ENCODE results near the gene RNF157. TPM values are rescaled to one million over a fixed set of nuclear protein-coding genes. Genes with fewer than 3 reads are reported as not detected.
"Not testable (repeated sequence)": the region's sequence is repeated elsewhere in the genome, so short reads cannot be mapped to it uniquely, and the experiment has no call there.

RNF157 gene
- polyA plus RNA-seq, 1 donor from 2014 or later, result 0.43 TPM

- H3K4me1 Mint-ChIP-seq, result peaks cover 9 to 13% (median 12%) of the 10 kb centered on the region in 3 donors
- H3K27ac Mint-ChIP-seq, result no peak overlapping the region
- no peaks in the 10 kb centered on the region for H3K9me3 Mint-ChIP-seq
- no peaks in the 10 kb centered on the region for H3K36me3 Mint-ChIP-seq
- H3K4me3 Mint-ChIP-seq, result peak overlapping the region in 2 of 4 donors; percentile 22 to 76
- H3K27me3 Mint-ChIP-seq, result peaks cover 22% of the 10 kb centered on the region
Measured at GRCh38 chr17:76237859-76238313, 2.4 kb downstream of the RNF157 start.

- H3K36me3 Mint-ChIP-seq, result peaks cover 2% of the 10 kb centered on the region
- H3K9me3 Mint-ChIP-seq, result no peaks in the 10 kb centered on the region
- no peak overlapping the region for H3K27ac Mint-ChIP-seq
- peaks cover 14% of the 10 kb centered on the region for H3K27me3 Mint-ChIP-seq
- peaks cover 8 to 13% (median 10%) of the 10 kb centered on the region in 3 donors for H3K4me1 Mint-ChIP-seq
- peak overlapping the region in 1 of 4 donors; percentile 58 for H3K4me3 Mint-ChIP-seq
Measured at GRCh38 chr17:76236603-76237002, 3.7 kb downstream of the RNF157 start.

- Mint-ChIP-seq H3K27me3 (peaks cover 7% of the 10 kb centered on the region), H3K27ac (no peak overlapping the region), H3K36me3 (peaks cover 2% of the 10 kb centered on the region), H3K4me1 (peaks cover 3 to 7% (median 5%) of the 10 kb centered on the region in 3 donors), H3K9me3 (no peaks in the 10 kb centered on the region), H3K4me3 (no peak overlapping the region)
Measured at GRCh38 chr17:76235883-76236282, 4.4 kb downstream of the RNF157 start.

- Mint-ChIP-seq H3K4me1 (peaks cover 2 to 5% (median 4%) of the 10 kb centered on the region in 3 donors), H3K4me3 (no peak overlapping the region), H3K27ac (no peak overlapping the region), H3K27me3 (peaks cover 6% of the 10 kb centered on the region), H3K9me3 (no peaks in the 10 kb centered on the region), H3K36me3 (peaks cover 2% of the 10 kb centered on the region)
Measured at GRCh38 chr17:76234354-76234679, 6.0 kb downstream of the RNF157 start.

- Mint-ChIP-seq H3K36me3 (peaks cover 5% of the 10 kb centered on the region), H3K4me1 (peaks cover 2 to 5% (median 5%) of the 10 kb centered on the region in 3 donors), H3K27me3 (peaks cover 5% of the 10 kb centered on the region), H3K4me3 (no peak overlapping the region), H3K27ac (no peak overlapping the region), H3K9me3 (peaks cover 0 to 1% (median 0%) of the 10 kb centered on the region in 3 donors)
Measured at GRCh38 chr17:76233588-76234353, 6.5 kb downstream of the RNF157 start.

- Mint-ChIP-seq H3K27me3 (peaks cover 4% of the 10 kb centered on the region), H3K9me3 (peaks cover 0 to 3% (median 0%) of the 10 kb centered on the region in 3 donors), H3K36me3 (peaks cover 5% of the 10 kb centered on the region), H3K4me1 (peaks cover 0 to 8% (median 5%) of the 10 kb centered on the region in 3 donors), H3K4me3 (no peak overlapping the region), H3K27ac (no peak overlapping the region)
Measured at GRCh38 chr17:76232342-76232741, 8.0 kb downstream of the RNF157 start.

GRCh38 chr17:76226749-76227148 is 13.5 kb downstream of the RNF157 start:
- H3K9me3 Mint-ChIP-seq, H3K27me3 Mint-ChIP-seq, H3K27ac Mint-ChIP-seq, H3K4me3 Mint-ChIP-seq, H3K36me3 Mint-ChIP-seq, H3K4me1 Mint-ChIP-seq: not testable (repeated sequence)

- H3K4me1 Mint-ChIP-seq, H3K27ac Mint-ChIP-seq, H3K27me3 Mint-ChIP-seq, H3K4me3 Mint-ChIP-seq, H3K9me3 Mint-ChIP-seq, H3K36me3 Mint-ChIP-seq: not testable (repeated sequence)
Measured at GRCh38 chr17:76225373-76226086, 14.8 kb downstream of the RNF157 start.

GRCh38 chr17:76223802-76224201 is 16.5 kb downstream of the RNF157 start:
- Mint-ChIP-seq H3K4me3 (no peak overlapping the region), H3K9me3 (peaks cover 0 to 2% (median 0%) of the 10 kb centered on the region in 3 donors), H3K27me3 (no peaks in the 10 kb centered on the region), H3K36me3 (peaks cover under 1% of the 10 kb centered on the region), H3K27ac (no peak overlapping the region), H3K4me1 (peaks cover 0 to 3% (median 2%) of the 10 kb centered on the region in 3 donors)

GRCh38 chr17:76219670-76220383 is 20.5 kb downstream of the RNF157 start:
- no peaks in the 10 kb centered on the region for H3K27me3 Mint-ChIP-seq
- H3K4me3 Mint-ChIP-seq, result no peak overlapping the region
- H3K27ac Mint-ChIP-seq, result peak overlapping the region in 1 of 3 donors; percentile 0
- no peaks in the 10 kb centered on the region for H3K4me1 Mint-ChIP-seq
- H3K36me3 Mint-ChIP-seq, result no peaks in the 10 kb centered on the region
- no peaks in the 10 kb centered on the region for H3K9me3 Mint-ChIP-seq

- H3K27ac Mint-ChIP-seq, result no peak overlapping the region
Measured at GRCh38 chr17:76217081-76217480, 23.2 kb downstream of the RNF157 start.

GRCh38 chr17:76213491-76213890 is 26.8 kb downstream of the RNF157 start:
- Mint-ChIP-seq H3K9me3 (peaks cover 0 to 2% (median 0%) of the 10 kb centered on the region in 3 donors), H3K27me3 (peaks cover 5% of the 10 kb centered on the region), H3K4me1 (peaks cover 1 to 6% (median 4%) of the 10 kb centered on the region in 3 donors), H3K27ac (no peak overlapping the region), H3K4me3 (no peak overlapping the region), H3K36me3 (no peaks in the 10 kb centered on the region)

More at GRCh38 chr17:76217081-76217480, 23.2 kb downstream of the RNF157 start:
- no peaks in the 10 kb centered on the region for H3K36me3 Mint-ChIP-seq
- no peaks in the 10 kb centered on the region for H3K9me3 Mint-ChIP-seq
- no peaks in the 10 kb centered on the region for H3K4me1 Mint-ChIP-seq
- peaks cover 3% of the 10 kb centered on the region for H3K27me3 Mint-ChIP-seq
- no peak overlapping the region for H3K4me3 Mint-ChIP-seq

- peak overlapping the region in 1 of 3 donors; percentile 23 for H3K27ac Mint-ChIP-seq
- H3K36me3 Mint-ChIP-seq, result no peaks in the 10 kb centered on the region
- H3K27me3 Mint-ChIP-seq, result peaks cover 5% of the 10 kb centered on the region
- peaks cover 0 to 2% (median 0%) of the 10 kb centered on the region in 3 donors for H3K9me3 Mint-ChIP-seq
- no peak overlapping the region for H3K4me3 Mint-ChIP-seq
- peaks cover 6 to 15% (median 7%) of the 10 kb centered on the region in 3 donors for H3K4me1 Mint-ChIP-seq
Measured at GRCh38 chr17:76208120-76208519, 32.2 kb downstream of the RNF157 start.

GRCh38 chr17:76207275-76208059 is 32.8 kb downstream of the RNF157 start:
- Mint-ChIP-seq H3K27me3 (peaks cover 4% of the 10 kb centered on the region), H3K27ac (peak overlapping the region in 1 of 3 donors; percentile 36), H3K4me3 (peak overlapping the region in 1 of 4 donors; percentile 20)

More at GRCh38 chr17:76207275-76208059, 32.8 kb downstream of the RNF157 start:
- H3K9me3 Mint-ChIP-seq, result peaks cover 0 to 2% (median 0%) of the 10 kb centered on the region in 3 donors
- peaks cover 6 to 15% (median 7%) of the 10 kb centered on the region in 3 donors for H3K4me1 Mint-ChIP-seq
- H3K36me3 Mint-ChIP-seq, result no peaks in the 10 kb centered on the region
